ENCODE measurements around the gene SKIDA1. TPM values are rescaled to one million over a fixed set of nuclear protein-coding genes. Genes with fewer than 3 reads are reported as not detected.

The SKIDA1 gene
- total RNA-seq, 1 donor from 2014 or later, result 0.44 TPM

- ATAC-seq, result no peak
Measured at GRCh38 chr10:21515361-21516241, 9.9 kb downstream of the SKIDA1 start.

- ATAC-seq, result no peak
Measured at GRCh38 chr10:21514818-21515351, 10.6 kb downstream of the SKIDA1 start.

DNA sequence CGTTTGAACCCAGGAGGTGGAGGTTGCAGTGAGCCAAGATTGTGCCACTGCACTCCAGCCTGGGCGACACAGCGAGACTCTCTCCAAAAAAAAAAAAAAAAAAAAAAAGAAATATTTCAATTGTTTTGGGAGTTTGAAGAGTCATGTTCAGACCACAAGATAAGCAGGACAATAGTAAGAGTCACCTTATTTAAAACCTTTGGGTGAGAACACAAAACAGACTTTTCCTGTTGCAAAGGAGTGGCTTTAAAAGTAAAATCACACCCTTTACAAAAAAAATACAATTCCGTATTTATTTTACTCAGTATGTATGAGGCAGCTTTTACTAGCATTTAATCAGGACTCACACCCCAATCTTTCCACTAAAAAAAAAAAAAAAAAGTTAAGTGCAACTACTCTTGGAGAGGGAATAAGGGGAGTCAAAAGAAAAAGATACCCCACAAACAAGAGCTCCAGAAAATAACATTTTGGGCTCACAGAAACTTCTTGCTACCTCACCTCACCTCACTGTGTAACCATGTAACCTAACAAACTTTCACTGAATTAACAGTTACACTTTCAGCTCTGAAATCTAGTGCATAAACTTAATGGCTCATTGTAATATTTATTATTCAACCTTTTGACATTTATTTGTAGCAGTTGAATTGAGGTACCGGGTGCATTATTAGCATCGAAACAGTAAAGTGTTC is 11.2 kb downstream of the SKIDA1 start:
- ATAC-seq, result no peak

- no peak for ATAC-seq
Measured at GRCh38 chr10:21513405-21513788, 12.1 kb downstream of the SKIDA1 start.

GRCh38 chr10:21512573-21513404 is 12.7 kb downstream of the SKIDA1 start:
- ATAC-seq, result no peak

- ATAC-seq, result no peak
Measured at GRCh38 chr10:21511946-21512572, 13.4 kb downstream of the SKIDA1 start.

GRCh38 chr10:21511095-21511570 is 14.3 kb downstream of the SKIDA1 start:
- no peak for ATAC-seq

GRCh38 chr10:21510241-21511094 is 15.0 kb downstream of the SKIDA1 start:
- ATAC-seq, result no peak

DNA sequence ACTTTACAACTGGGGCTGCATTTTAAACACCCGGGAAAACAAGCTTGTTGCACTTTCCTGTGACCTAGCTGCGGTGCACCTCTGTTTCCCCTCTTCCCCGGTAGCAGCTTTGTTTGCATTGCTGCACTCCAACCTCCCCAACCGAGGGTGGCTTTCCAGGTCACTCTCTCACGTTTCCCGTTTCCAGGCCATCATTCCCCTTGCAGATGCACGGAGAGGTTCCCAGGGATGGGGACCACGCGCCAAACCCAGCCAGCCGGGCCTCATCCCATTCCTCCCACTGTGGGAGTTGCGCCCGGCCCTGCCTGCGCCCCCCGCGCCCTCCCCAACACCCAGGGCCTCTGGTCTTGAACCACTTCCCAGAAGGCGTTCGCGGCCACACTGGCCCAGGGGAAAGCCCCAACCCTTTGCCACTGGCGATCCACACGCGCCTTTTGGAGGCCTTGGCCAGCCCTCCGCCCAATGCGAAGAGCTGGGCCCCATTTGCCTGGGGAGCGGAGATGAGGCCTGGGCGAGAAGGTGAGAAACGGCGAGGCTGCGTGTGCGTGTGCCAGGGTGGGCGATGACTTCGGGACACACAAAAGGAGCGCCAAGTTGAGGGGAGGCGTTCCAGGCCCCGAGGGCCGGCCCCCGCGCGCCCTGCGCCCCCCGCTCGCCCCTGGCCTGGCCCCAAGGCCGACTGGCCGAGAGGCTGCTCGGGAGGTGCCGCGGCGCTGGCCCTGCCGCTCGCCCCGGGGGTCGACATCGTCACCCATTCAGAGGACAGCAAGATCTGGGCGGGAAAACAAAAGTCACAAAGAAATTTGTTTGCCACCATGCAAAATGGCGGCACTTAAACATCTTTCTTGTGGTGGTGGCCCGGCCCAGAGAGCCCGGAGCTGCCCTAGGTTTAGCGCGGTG is 15.9 kb downstream of the SKIDA1 start:
- ATAC-seq, result no peak

DNA sequence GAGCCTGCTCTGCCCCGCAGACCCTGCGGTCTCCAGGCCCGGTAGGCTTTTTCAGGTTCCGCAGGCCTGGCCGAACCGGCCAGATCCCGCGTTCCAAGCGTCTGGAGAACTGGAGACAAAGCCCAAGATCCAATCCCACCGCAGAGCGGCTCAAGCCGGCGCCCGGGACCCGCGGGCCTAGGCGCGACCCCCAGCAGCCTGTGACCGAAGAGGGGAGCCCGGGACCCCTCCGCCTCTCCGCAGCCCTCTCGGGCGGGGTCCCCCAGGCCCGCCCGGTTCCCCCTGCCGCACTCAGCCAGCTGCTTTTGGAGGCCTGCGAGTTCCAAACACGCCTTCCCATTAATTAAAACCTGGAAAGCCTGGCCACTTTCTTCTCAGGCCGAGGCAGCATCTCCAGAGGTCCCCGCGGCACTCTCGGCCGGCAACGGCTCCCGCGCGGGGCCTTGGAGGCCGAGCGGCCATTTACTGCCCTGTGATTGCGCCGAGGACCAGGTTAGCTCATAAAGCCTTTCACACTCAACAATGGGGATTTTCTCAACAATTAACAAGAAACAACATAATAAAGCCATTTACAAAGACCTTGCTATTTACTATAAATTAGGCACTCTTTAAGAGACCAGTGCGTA is 16.7 kb downstream of the SKIDA1 start:
- ATAC-seq, result no peak

DNA sequence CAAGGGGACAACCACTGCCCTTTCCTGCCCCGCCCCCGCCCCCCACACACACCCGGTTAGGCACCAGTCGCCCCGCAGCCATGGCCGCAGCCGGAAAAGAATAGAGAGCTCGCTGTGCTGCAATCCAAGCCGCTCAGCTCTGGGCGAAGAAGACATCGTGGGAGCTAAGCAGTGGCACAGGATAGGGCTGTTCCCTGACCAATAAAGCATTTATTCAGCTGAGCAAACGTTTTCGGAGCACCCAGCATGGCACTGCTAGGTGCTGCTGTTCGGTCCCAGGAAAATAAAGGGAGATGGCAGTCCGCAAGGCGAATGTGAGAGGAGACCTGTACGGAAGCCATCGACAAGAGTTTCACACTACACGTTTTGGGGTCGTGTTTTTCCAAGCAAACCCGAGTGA is 18.3 kb downstream of the SKIDA1 start:
- no peak for ATAC-seq

GRCh38 chr10:21506351-21506750 is 19.1 kb downstream of the SKIDA1 start:
- no peak for ATAC-seq

GRCh38 chr10:21505711-21506278 is 19.7 kb downstream of the SKIDA1 start:
- ATAC-seq, result no peak

DNA sequence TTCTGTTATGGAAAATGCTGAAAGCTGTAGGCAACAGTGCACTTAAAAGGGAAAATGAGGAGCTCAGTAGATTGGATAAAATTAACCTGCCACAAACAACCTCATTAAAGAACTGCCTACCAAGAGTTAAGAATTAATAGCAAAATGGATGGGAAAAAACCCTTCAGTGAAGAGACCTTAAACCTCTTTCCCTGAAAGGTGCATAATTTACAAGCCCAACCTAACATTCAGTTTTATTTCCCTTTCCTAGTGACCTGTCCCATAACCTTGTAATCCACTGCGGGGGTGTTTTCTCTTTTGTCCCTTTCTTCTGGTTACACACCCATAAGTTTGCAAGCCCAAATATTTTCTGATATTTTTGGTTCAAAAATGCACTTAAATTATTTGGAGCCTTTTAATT is 21.9 kb downstream of the SKIDA1 start:
- no peak for ATAC-seq

GRCh38 chr10:21502348-21502740 is 23.1 kb downstream of the SKIDA1 start:
- ATAC-seq, result no peak

- ATAC-seq, result no peak
Measured at GRCh38 chr10:21501731-21502347, 23.6 kb downstream of the SKIDA1 start.

- no peak for ATAC-seq
Measured at GRCh38 chr10:21501091-21501490, 24.4 kb downstream of the SKIDA1 start.

DNA sequence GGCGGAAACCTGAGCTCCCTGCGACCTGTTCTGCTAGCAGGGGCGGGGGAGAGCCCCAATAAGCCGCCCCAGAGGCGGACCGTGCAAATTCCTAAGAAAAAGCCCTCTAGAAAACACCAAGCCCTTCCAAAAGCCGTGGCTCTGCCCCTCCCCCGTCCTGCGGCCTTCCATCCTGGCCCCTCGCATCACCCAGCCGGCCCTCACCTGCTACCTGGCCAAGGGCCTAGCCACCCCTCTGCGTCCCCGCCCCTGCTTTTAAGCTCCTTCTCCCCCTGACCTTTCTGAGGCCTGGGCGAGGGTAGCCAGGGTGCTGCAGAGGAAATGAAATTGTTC is 24.9 kb downstream of the SKIDA1 start:
- ATAC-seq, result no peak

Data from esophagus mucosa (tissue), 1 donor.